Germinal center (tissue), 1 donor: ENCODE measurements around the gene CRLF1.
"Not testable (repeated sequence)": the region's sequence is repeated elsewhere in the genome, so short reads cannot be mapped to it uniquely, and the experiment has no call there.

Source experiments
- DNase-seq: peaks from one replicate; pipeline ENCODE4 v3.0.0; 2012; ENCODE audit warnings: mixed read lengths, low spot score

The CRLF1 gene

GRCh38 chr19:18592732-18593131 is 13.9 kb downstream of the CRLF1 start:
- DNase-seq: not testable (repeated sequence)

- no peak for DNase-seq
These were observed 14.7 kb downstream of the CRLF1 start for GRCh38 chr19:18591735-18592385.

GRCh38 chr19:18590273-18591272 is 16.0 kb downstream of the CRLF1 start:
- no peak for DNase-seq

GRCh38 chr19:18589380-18590272 is 17.0 kb downstream of the CRLF1 start:
- DNase-seq: peak; percentile 70

GRCh38 chr19:18588611-18589379 is 17.8 kb downstream of the CRLF1 start, which contains the start of gene REX1BD:
REX1BD (plus strand) TSS chr19:18588798; CDS start chr19:18588802, 4 bp downstream.
- DNase-seq: peak; percentile 79

GRCh38 chr19:18587962-18588610 is 18.5 kb downstream of the CRLF1 start:
- no peak for DNase-seq

- DNase-seq: no peak
These were observed 19.0 kb downstream of the CRLF1 start for GRCh38 chr19:18587561-18587960.

- DNase-seq: no peak
These were observed 20.3 kb downstream of the CRLF1 start for GRCh38 chr19:18586306-18586705.

GRCh38 chr19:18580311-18580710 is 26.3 kb downstream of the CRLF1 start:
- DNase-seq: no peak

- DNase-seq: no peak
These were observed 29.2 kb downstream of the CRLF1 start for GRCh38 chr19:18577365-18577914.

- no peak for DNase-seq
These were observed 30.2 kb downstream of the CRLF1 start for GRCh38 chr19:18576383-18576782.

GRCh38 chr19:18574691-18575291 is 31.8 kb downstream of the CRLF1 start:
- no peak for DNase-seq

GRCh38 chr19:18571564-18572344 is 34.8 kb downstream of the CRLF1 start, which contains the start of gene UBA52:
UBA52 (plus strand) TSS chr19:18571857; CDS start chr19:18573301, 1,444 bp downstream.
- peak; percentile 92 for DNase-seq

GRCh38 chr19:18568367-18568766 is 38.2 kb downstream of the CRLF1 start:
- no peak for DNase-seq

GRCh38 chr19:18566953-18567352 is 39.6 kb downstream of the CRLF1 start:
- no peak for DNase-seq

GRCh38 chr19:18562086-18562485 is 44.5 kb downstream of the CRLF1 start:
- DNase-seq: no peak

GRCh38 chr19:18559685-18560084 is 46.9 kb downstream of the CRLF1 start:
- DNase-seq: no peak

GRCh38 chr19:18558604-18559003 is 48.0 kb downstream of the CRLF1 start:
- no peak for DNase-seq

GRCh38 chr19:18558202-18558555 is 48.4 kb downstream of the CRLF1 start:
- no peak for DNase-seq
